Stimulated activated naive B cell treated with anti-CD40 and anti-IgM and Interleukin-4, amounts not matched to agents 10 μg/mL and 1 μg/mL and 100 μg/mL, for 72 hours (primary cell): Measurements from ENCODE around the gene FRMD6.
"Not testable (repeated sequence)": the region's sequence is repeated elsewhere in the genome, so short reads cannot be mapped to it uniquely, and the experiment has no call there.

Experiments
- ATAC-seq, 2 donors: fragments of 150-1000 bp; cut with Tn5 transposase; replicated peaks; 2 replicates each; pipeline ENCODE4 v1.10.0; 2021; ENCODE audit warnings: moderate library complexity in 1 of 2
- DNase-seq: peaks from one replicate; pipeline ENCODE4 v3.0.0; 2021
- H3K27ac Mint-ChIP-seq: one replicate; pipeline ENCODE4 v1.8.0; 2022; ENCODE audit warnings: mild to moderate bottlenecking, mixed read lengths
- H3K27me3 Mint-ChIP-seq, 2 donors: one replicate each; pipeline ENCODE4 v1.8.0; 2022; ENCODE audit warnings: mixed read lengths in 2 of 2
- H3K36me3 Mint-ChIP-seq, 2 donors: one replicate each; pipeline ENCODE4 v1.8.0; 2022; ENCODE audit warnings: mixed read lengths in 2 of 2, mild to moderate bottlenecking in 1 of 2
- H3K4me1 Mint-ChIP-seq, 2 donors: one replicate each; pipeline ENCODE4 v1.8.0; 2022; ENCODE audit warnings: mixed read lengths in 2 of 2, mild to moderate bottlenecking in 1 of 2
- H3K4me3 Mint-ChIP-seq, 2 donors: one replicate each; pipeline ENCODE4 v1.8.0; 2022; ENCODE audit warnings: mild to moderate bottlenecking in 2 of 2, mixed read lengths in 2 of 2, moderate library complexity in 1 of 2
- H3K9me3 Mint-ChIP-seq, 2 donors: one replicate each; pipeline ENCODE4 v1.8.0; 2022; ENCODE audit warnings: mixed read lengths in 2 of 2, mild to moderate bottlenecking in 1 of 2

The FRMD6 gene

DNA sequence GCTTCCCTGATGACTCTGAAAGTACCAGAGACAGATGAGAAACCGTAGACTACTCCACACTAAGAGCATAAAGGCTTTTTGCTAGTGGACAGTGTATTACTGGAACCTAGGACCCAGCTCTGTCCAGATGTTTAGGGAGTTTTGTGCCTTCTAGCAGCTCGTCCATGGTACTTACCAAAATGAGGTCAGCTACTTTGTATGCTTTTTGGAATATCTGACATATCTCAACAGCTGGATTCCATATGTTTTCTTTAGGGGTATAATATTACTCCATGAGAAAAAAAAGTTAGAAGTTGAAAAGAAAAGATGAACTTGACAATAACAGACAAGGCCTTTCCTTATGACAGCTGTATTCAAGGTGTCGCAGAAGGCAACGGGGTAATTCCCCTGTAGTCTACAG, 32.1 kb upstream of the FRMD6 start:
- ATAC-seq (no peak), DNase-seq (no peak)
- Mint-ChIP-seq H3K27me3 (peaks cover 14 to 23% of the 10 kb centered on the region in 2 donors), H3K4me3 (no peak overlapping the region), H3K4me1 (peaks cover 0 to 2% of the 10 kb centered on the region in 2 donors), H3K36me3 (no peaks in the 10 kb centered on the region), H3K27ac (no peak overlapping the region), H3K9me3 (no peaks in the 10 kb centered on the region)

DNA sequence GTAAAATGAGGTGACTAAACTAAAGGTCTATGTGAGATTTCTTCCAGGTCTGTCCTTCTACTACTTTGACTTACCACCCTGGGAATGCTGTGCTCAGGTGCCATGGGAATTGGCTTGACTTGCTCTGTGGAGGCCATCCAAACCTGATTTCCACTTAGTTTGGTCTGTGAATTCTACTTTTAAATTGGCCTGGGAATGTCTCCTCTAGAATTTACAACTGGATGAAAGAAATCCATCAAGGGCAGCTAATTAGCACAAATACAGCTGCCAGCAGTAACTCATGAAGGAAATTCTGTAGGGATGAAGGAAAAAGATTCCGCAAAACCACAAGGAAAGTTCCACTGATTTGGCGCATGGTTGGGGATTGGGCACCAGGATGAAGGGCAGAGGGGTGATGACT, 31.7 kb upstream of the FRMD6 start:
- Mint-ChIP-seq H3K9me3 (no peaks in the 10 kb centered on the region), H3K36me3 (no peaks in the 10 kb centered on the region), H3K4me1 (peaks cover 3 to 4% of the 10 kb centered on the region in 2 donors), H3K4me3 (no peak overlapping the region), H3K27me3 (peaks cover 14 to 23% of the 10 kb centered on the region in 2 donors), H3K27ac (no peak overlapping the region)
- ATAC-seq (no peak), DNase-seq (no peak)

DNA sequence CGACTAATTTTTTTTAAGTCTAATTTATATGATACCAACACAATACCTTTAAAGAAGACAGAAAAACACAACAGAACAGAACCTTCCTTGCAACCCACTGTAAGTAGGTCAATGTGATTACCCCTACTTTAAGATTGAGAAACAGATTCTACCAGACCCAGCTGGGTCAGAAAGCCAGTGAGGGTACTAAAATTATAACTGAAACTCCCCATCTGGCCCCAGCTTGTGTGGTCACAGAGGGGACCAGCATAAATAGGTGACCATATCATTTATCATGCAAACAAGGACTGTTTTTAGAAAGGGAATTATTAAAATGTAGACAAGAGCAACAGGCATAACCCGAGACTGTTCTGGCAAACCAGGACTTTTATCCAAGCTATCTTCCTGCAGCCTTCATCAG, 30.1 kb upstream of the FRMD6 start:
- Mint-ChIP-seq H3K4me1 (peaks cover 8 to 9% of the 10 kb centered on the region in 2 donors), H3K4me3 (no peak overlapping the region), H3K9me3 (no peaks in the 10 kb centered on the region), H3K36me3 (no peaks in the 10 kb centered on the region), H3K27ac (no peak overlapping the region), H3K27me3 (peaks cover 5 to 13% of the 10 kb centered on the region in 2 donors)
- no peak for ATAC-seq
- DNase-seq = no peak

DNA sequence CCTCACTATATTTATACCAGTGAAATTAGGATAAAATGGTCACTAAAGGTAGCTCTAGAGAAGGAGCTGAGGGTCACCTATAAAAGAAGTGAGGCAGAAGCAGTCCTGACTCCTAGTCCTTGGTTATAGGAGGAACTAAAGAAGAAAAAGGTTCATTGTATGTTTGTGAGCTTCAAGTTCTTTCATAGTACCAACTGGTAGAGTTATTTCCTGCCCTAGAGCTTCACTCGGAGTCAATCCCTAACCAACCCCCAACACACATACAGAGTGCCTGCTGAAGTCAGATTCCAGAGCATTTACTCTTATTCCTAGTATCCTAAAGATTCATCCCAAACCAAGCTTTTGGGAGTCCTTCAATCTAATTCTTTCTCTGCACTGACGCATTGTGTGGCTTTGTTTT, 29.3 kb upstream of the FRMD6 start:
- no peaks in the 10 kb centered on the region for H3K36me3 Mint-ChIP-seq
- no peak overlapping the region for H3K27ac Mint-ChIP-seq

DNA sequence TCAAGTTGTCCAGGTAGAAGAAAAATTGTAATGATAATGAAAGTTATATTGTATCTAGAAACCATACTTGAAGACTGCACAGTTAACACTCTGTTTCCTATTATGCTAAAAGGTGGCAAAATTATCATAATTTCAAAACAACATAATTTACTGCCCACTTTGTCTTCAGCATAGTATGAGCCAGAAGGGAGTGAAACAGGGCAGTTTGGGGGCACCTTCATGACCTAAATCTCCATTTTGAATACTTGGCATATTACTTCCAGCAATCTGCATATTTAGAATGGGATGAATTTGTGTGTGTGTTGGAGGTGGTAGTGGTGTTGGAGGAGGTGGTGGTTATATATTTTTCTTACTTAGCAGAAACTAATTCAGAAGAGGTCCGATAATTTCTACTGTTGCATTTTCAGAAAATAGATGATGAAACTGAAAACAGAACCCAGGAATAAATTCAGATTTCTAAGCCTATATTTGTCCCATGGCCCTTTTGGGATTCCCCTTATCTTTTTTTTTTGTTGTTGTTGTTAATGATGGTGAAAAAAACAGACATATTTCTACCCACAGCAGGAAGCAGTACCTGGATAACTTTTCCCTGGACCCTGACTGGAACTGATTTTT, 26.6 kb upstream of the FRMD6 start:
- DNase-seq (no peak), ATAC-seq (no peak)
- Mint-ChIP-seq H3K4me3 (no peak overlapping the region), H3K4me1 (peaks cover 6 to 9% of the 10 kb centered on the region in 2 donors), H3K27ac (no peak overlapping the region), H3K9me3 (peaks cover 2 to 3% of the 10 kb centered on the region in 2 donors), H3K27me3 (peaks cover 0 to 4% of the 10 kb centered on the region in 2 donors), H3K36me3 (no peaks in the 10 kb centered on the region)

More for the DNA sequence above, 29.3 kb upstream of the FRMD6 start:
- Mint-ChIP-seq H3K27me3 (peaks cover 0 to 10% of the 10 kb centered on the region in 2 donors), H3K4me3 (no peak overlapping the region), H3K9me3 (no peaks in the 10 kb centered on the region), H3K4me1 (peaks cover 6 to 9% of the 10 kb centered on the region in 2 donors)
- DNase-seq (no peak), ATAC-seq (no peak)

DNA sequence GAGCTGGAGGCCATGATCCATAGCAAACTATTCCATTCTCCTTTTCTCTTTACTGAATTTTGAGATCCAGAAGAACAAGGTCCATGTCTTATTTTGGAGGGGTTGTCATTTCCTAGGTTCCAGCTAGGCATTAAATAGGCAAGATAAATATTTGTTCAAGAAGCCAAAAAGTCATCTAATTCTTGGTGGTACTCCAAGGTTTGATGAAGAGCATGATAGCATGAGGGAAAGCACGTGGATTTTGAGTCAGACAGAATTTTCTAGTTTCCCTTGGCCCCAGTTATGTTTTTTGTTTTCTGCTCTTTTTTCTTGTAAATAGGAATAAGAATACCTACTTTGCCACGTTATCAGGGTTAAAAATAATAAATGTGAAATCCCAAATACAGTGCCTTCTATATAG, 25.5 kb upstream of the FRMD6 start:
- H3K27me3 Mint-ChIP-seq = peaks cover 0 to 4% of the 10 kb centered on the region in 2 donors

DNA sequence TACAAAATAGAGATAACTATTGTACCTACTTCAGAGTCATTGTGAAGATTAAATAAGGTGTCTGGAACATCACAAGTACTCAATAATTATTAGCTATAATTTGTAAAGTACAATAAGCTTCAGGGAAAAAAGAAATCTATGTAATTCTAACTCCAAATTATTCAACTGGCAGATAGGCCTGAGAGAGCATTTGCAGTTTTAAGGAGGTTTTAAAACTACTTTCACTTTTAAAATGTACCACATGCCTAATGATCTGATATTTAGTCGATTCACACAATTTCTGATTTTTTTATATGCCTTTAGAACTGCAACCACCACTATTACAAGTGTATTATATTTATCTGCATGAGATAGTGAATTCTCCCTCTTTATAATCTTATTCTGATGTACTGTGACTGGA, 24.9 kb upstream of the FRMD6 start:
- Mint-ChIP-seq H3K27me3 (peaks cover 0 to 4% of the 10 kb centered on the region in 2 donors), H3K4me3 (no peak overlapping the region), H3K36me3 (no peaks in the 10 kb centered on the region), H3K27ac (no peak overlapping the region), H3K9me3 (peaks cover 2 to 3% of the 10 kb centered on the region in 2 donors), H3K4me1 (peaks cover 6 to 9% of the 10 kb centered on the region in 2 donors)
- no peak for DNase-seq
- no peak for ATAC-seq

More for the DNA sequence above, 25.5 kb upstream of the FRMD6 start:
- Mint-ChIP-seq H3K4me1 (peaks cover 6 to 9% of the 10 kb centered on the region in 2 donors), H3K36me3 (no peaks in the 10 kb centered on the region), H3K9me3 (peaks cover 2 to 3% of the 10 kb centered on the region in 2 donors), H3K27ac (no peak overlapping the region), H3K4me3 (no peak overlapping the region)
- DNase-seq (no peak), ATAC-seq (no peak)

DNA sequence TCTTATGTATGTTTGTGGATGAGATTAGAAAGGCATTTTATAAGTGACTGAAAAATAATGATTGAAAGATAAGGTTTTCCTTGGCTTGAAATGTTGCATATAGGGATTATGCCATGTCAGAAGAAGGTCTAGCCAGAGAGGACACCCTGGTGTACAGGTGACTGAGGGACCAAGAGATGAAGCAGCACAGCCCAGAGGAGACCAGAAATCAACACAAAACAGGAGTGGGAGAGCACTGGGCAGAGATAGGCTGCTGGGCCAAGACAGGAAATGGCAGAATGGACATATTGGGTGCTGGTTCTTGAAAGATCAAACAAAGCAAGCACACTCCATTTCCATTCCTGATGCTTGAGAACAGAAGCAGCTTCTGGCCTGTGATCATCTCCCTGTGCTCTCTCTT, 24.4 kb upstream of the FRMD6 start:
- no peak overlapping the region for H3K27ac Mint-ChIP-seq
- H3K4me1 Mint-ChIP-seq = peaks cover 7 to 9% of the 10 kb centered on the region in 2 donors
- H3K9me3 Mint-ChIP-seq = peaks cover 3 to 4% of the 10 kb centered on the region in 2 donors
- peaks cover 0 to 4% of the 10 kb centered on the region in 2 donors for H3K27me3 Mint-ChIP-seq
- ATAC-seq (no peak), DNase-seq (no peak)
- no peaks in the 10 kb centered on the region for H3K36me3 Mint-ChIP-seq
- H3K4me3 Mint-ChIP-seq = no peak overlapping the region

DNA sequence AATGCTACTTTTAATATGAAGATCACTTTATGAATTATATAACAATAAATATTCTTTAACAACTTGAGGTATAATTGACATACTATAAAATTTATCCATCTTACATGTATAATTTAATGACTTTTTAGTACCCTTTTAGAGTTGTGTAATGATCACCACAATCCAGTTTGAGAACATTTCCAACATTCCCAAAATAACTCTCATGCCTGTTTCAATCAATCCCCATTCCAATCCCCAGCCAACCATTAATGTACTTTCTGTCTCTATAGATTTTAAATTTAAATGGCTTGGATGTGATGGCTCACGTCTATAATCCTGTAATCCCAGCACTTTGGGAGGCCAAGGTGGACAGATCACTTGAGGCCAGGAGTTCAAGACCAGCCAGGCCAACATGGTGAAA, 23.5 kb upstream of the FRMD6 start:
- peaks cover 7 to 9% of the 10 kb centered on the region in 2 donors for H3K4me1 Mint-ChIP-seq
- no peak for DNase-seq
- peaks cover 0 to 4% of the 10 kb centered on the region in 2 donors for H3K27me3 Mint-ChIP-seq
- peaks cover 3 to 4% of the 10 kb centered on the region in 2 donors for H3K9me3 Mint-ChIP-seq
- no peaks in the 10 kb centered on the region for H3K36me3 Mint-ChIP-seq
- H3K4me3 Mint-ChIP-seq = no peak overlapping the region
- no peak overlapping the region for H3K27ac Mint-ChIP-seq
- ATAC-seq = no peak

DNA sequence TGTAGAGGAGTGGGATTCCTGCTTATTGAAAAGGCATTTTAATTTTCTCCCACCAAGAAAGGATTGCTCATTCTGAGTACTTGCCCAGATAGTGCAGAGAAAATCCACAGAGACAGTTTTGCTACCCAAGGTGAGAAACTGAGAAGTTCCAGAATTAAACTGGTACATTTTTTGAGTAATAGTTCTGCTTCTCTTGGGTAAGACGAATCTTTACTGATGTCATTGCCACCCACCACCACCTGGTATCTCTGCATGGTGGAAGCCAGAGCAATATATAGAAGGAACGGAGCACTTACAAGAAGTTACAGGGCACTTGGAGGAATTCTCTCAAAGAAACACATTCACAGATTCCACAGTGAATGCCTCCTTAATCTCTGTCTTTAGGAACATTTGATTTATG, 20.7 kb upstream of the FRMD6 start:
- DNase-seq (no peak), ATAC-seq (no peak)
- peaks cover 3 to 4% of the 10 kb centered on the region in 2 donors for H3K9me3 Mint-ChIP-seq
- no peak overlapping the region for H3K4me3 Mint-ChIP-seq
- H3K36me3 Mint-ChIP-seq = no peaks in the 10 kb centered on the region
- H3K4me1 Mint-ChIP-seq = peaks cover 0 to 1% of the 10 kb centered on the region in 2 donors
- H3K27me3 Mint-ChIP-seq = peaks cover 3% of the 10 kb centered on the region in 2 donors
- H3K27ac Mint-ChIP-seq = no peak overlapping the region

DNA sequence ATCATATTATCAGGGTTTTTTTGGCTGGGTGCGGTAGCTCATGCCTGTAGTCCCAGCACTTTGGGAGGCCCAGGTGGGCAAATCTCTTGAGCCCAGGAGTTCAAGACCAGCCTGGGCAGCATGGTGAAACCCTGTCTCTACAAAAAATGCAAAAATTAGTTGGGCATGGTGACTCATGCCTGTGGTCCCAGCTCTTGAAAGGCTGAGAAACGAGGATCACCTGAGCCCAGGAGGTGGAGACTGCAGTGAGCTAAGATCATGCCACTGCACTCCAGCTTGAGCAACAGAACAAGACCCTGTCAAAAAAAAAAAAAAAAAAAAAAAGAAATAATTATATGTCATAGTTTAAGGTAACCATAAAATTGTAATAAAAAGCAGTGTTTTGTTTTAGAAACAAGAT, 18.4 kb upstream of the FRMD6 start:
- not testable (repeated sequence) for ATAC-seq, H3K4me1 Mint-ChIP-seq, H3K4me3 Mint-ChIP-seq, DNase-seq, H3K27ac Mint-ChIP-seq, H3K36me3 Mint-ChIP-seq, H3K9me3 Mint-ChIP-seq
- peaks cover 11 to 20% of the 10 kb centered on the region in 2 donors for H3K27me3 Mint-ChIP-seq

DNA sequence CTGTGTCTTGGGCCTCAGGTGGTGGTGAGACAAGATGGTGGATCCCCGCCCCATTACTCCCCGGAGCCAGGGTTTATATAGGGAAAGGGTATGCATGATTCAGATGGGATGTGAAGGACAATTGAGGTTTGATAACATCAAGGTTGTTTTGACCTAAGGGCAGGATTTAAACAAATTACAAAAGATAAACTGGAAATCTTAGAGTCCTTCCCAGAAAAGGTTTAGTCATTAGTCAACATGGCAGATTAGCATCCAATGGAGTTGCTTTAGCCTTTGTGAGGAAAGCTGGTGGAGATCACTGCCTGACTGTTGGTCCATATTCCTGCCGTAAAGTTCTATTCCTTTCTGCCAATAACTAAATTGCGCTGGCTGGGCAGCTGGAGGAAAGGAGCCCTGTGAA, 15.6 kb upstream of the FRMD6 start:
- peaks cover 0 to 2% of the 10 kb centered on the region in 2 donors for H3K9me3 Mint-ChIP-seq
- H3K4me3 Mint-ChIP-seq = no peak overlapping the region
- no peak overlapping the region for H3K27ac Mint-ChIP-seq
- H3K36me3 Mint-ChIP-seq = no peaks in the 10 kb centered on the region
- H3K4me1 Mint-ChIP-seq = peaks cover 0 to 1% of the 10 kb centered on the region in 2 donors
- DNase-seq (no peak), ATAC-seq (no peak)
- peaks cover 15 to 24% of the 10 kb centered on the region in 2 donors for H3K27me3 Mint-ChIP-seq

DNA sequence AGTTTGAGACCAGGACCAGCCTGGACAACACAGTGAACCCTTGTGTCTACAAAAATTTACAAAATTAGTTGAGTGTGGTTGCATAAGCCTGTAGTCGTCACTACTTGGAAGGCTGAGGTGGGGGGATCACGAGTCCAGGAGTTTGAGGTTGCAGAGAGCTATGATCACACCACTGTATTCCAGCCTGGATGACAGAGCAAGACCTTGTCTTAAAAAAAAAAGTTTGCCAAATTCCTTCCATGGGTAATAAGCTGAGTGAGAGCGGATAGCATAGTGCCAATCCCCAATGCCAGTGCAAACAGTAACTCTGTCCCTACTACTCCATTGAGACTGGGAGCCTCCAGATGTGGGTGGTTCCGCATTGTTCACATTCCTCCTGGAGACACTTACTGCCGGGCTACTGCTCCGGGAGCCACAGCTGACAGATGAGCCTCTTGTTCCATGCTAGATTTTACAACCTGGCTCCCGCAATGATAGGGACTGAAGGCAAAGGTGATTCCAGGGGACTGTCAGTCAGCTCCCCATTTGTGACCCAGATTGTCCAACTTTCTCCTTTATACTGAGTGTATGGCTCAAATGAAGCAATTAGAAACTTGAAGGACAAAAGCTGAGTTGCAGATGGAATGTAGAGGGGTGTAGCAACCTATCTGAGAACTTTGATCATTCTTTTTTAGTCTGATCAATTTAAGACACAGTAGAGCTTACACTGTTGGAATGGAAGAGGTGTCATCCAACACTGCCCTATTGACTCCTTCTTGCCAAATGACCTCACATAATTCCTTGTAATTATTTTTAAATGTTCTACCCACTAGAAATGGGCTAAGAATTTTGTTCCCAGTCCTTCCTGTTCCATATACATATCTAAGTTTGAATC, 13.4 kb upstream of the FRMD6 start:
- no peak overlapping the region for H3K27ac Mint-ChIP-seq
- no peak for ATAC-seq
- no peaks in the 10 kb centered on the region for H3K36me3 Mint-ChIP-seq
- no peak overlapping the region for H3K4me3 Mint-ChIP-seq
- no peaks in the 10 kb centered on the region for H3K4me1 Mint-ChIP-seq
- no peaks in the 10 kb centered on the region for H3K9me3 Mint-ChIP-seq
- DNase-seq = no peak
- H3K27me3 Mint-ChIP-seq = peaks cover 29 to 32% of the 10 kb centered on the region in 2 donors

DNA sequence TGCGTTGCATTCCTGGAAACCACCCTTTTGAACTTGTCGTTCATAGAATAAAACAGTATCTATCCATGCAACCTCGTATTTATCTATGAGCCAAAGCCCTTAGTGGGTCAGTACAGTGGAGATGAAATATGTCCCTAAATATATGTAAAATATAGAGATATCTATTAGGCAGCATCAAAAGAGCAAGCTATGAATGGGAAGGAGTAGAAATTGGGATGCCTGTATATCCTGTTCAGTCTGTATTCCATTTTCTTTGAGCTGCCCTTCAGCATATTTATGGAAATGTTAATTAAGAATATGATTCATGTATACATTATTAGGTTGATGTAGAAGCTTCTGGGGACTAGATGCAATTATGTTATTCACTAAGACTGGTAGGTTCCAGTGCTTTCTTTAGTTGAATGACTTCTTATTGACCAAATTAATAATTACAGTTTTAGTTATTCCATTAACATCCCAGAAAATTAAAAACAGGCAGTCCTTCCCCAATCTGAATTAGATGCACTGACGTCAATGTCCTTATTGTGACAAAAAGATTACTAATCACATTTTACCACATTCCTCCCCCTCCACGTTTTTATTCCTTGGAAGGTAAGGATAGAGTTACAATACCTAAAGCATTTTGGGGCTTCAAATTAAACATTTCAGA, 11.9 kb upstream of the FRMD6 start:
- no peaks in the 10 kb centered on the region for H3K36me3 Mint-ChIP-seq
- DNase-seq (no peak), ATAC-seq (no peak)
- no peak overlapping the region for H3K27ac Mint-ChIP-seq
- peaks cover 32 to 34% of the 10 kb centered on the region in 2 donors for H3K27me3 Mint-ChIP-seq
- H3K4me3 Mint-ChIP-seq = no peak overlapping the region
- no peaks in the 10 kb centered on the region for H3K9me3 Mint-ChIP-seq
- H3K4me1 Mint-ChIP-seq = no peaks in the 10 kb centered on the region
